IPS-20b (cell line): ENCODE data around the gene TTC1.

Experiments used
- H3K27ac ChIP-seq: one replicate; pipeline ENCODE4 v1.5.1; 2013; ENCODE audit warnings: low read length
- H3K27me3 ChIP-seq: 2 replicates; pipeline ENCODE4 v1.6.1; 2013; ENCODE audit warnings: mild to moderate bottlenecking, low read length, inconsistent platforms; ENCODE audit not compliant: insufficient read depth
- H3K36me3 ChIP-seq: 2 replicates; pipeline ENCODE4 v1.6.1; 2013; ENCODE audit warnings: low read depth, mild to moderate bottlenecking, inconsistent platforms, low read length, moderate library complexity; ENCODE audit not compliant: insufficient read depth
- H3K4me1 ChIP-seq: 2 replicates; pipeline ENCODE4 v1.6.1; 2013; ENCODE audit warnings: mild to moderate bottlenecking, control low read depth, inconsistent platforms, low read length, moderate library complexity; ENCODE audit not compliant: insufficient read depth
- H3K4me3 ChIP-seq: 2 replicates; pipeline ENCODE4 v1.5.1; 2013; ENCODE audit warnings: mild to moderate bottlenecking, low read length, inconsistent platforms
- H3K9ac ChIP-seq: 2 replicates; pipeline ENCODE4 v1.6.1; 2013; ENCODE audit warnings: low read depth, mild to moderate bottlenecking, inconsistent platforms, low read length, moderate library complexity
- H3K9me3 ChIP-seq: 2 replicates; pipeline ENCODE4 v1.6.1; 2013; ENCODE audit warnings: mild to moderate bottlenecking, low read depth, low read length, inconsistent platforms; ENCODE audit not compliant: insufficient read depth

Gene TTC1

GRCh38 chr5:160092514-160092913 lies 83.6 kb downstream of the TTC1 start:
- H3K9me3 ChIP-seq: no peaks in the 10 kb centered on the region
- H3K4me1 ChIP-seq: no peaks in the 10 kb centered on the region
- peaks cover 57% of the 10 kb centered on the region for H3K36me3 ChIP-seq
- no peak overlapping the region for H3K27ac ChIP-seq
- no peaks in the 10 kb centered on the region for H3K27me3 ChIP-seq
- H3K4me3 ChIP-seq: no peak overlapping the region
- H3K9ac ChIP-seq: no peak overlapping the region

- Histone ChIP-seq H3K9me3 (no peaks in the 10 kb centered on the region), H3K27ac (no peak overlapping the region), H3K4me3 (no peak overlapping the region), H3K36me3 (peaks cover 59% of the 10 kb centered on the region), H3K4me1 (no peaks in the 10 kb centered on the region), H3K9ac (no peak overlapping the region), H3K27me3 (no peaks in the 10 kb centered on the region)
Measured at GRCh38 chr5:160092960-160093707, 84.2 kb downstream of the TTC1 start.

GRCh38 chr5:160096178-160096577 lies 87.2 kb downstream of the TTC1 start:
- Histone ChIP-seq H3K36me3 (peaks cover 68% of the 10 kb centered on the region), H3K9me3 (no peaks in the 10 kb centered on the region), H3K4me3 (no peak overlapping the region), H3K27me3 (no peaks in the 10 kb centered on the region), H3K9ac (no peak overlapping the region), H3K4me1 (no peaks in the 10 kb centered on the region), H3K27ac (no peak overlapping the region)

GRCh38 chr5:160097991-160098390 lies 89.1 kb downstream of the TTC1 start:
- Histone ChIP-seq H3K27me3 (no peaks in the 10 kb centered on the region), H3K36me3 (peaks cover 60% of the 10 kb centered on the region), H3K27ac (no peak overlapping the region), H3K4me1 (no peaks in the 10 kb centered on the region), H3K9me3 (no peaks in the 10 kb centered on the region), H3K4me3 (no peak overlapping the region), H3K9ac (no peak overlapping the region)

GRCh38 chr5:160105686-160106360 lies 96.9 kb downstream of the TTC1 start:
- Histone ChIP-seq H3K9ac (no peak overlapping the region), H3K27ac (no peak overlapping the region)

GRCh38 chr5:160108124-160108523 lies 99.2 kb downstream of the TTC1 start:
- no peak overlapping the region for H3K4me3 ChIP-seq
- no peak overlapping the region for H3K27ac ChIP-seq
- no peaks in the 10 kb centered on the region for H3K27me3 ChIP-seq
- H3K9ac ChIP-seq: no peak overlapping the region
- H3K4me1 ChIP-seq: no peaks in the 10 kb centered on the region
- H3K9me3 ChIP-seq: no peaks in the 10 kb centered on the region
- H3K36me3 ChIP-seq: peaks cover 82% of the 10 kb centered on the region

More at GRCh38 chr5:160105686-160106360, 96.9 kb downstream of the TTC1 start:
- H3K4me3 ChIP-seq: no peak overlapping the region
- no peaks in the 10 kb centered on the region for H3K9me3 ChIP-seq
- H3K27me3 ChIP-seq: no peaks in the 10 kb centered on the region
- no peaks in the 10 kb centered on the region for H3K4me1 ChIP-seq
- peaks cover 75% of the 10 kb centered on the region for H3K36me3 ChIP-seq
